Testis (tissue), 3 donors: Measurements from ENCODE around the gene ABCB9. TPM values are rescaled to one million over a fixed set of nuclear protein-coding genes. Genes with fewer than 3 reads are reported as not detected.

Experiments
- DNase-seq: peaks from one replicate; pipeline ENCODE4 v3.0.0-alpha.2; 2019
- H3K27ac ChIP-seq, 2 donors: fragments of 200-600 bp; sonication (generic); one replicate each; pipeline ENCODE4 v1.5.1; 2019
- H3K27me3 ChIP-seq: fragments of 200-600 bp; sonication (generic); one replicate; pipeline ENCODE4 v1.5.1; 2019
- H3K36me3 ChIP-seq: fragments of 200-600 bp; sonication (generic); one replicate; pipeline ENCODE4 v1.5.1; 2017; ENCODE audit warnings: low read depth; ENCODE audit errors: missing control alignments
- H3K4me1 ChIP-seq: fragments of 200-600 bp; sonication (generic); one replicate; pipeline ENCODE4 v1.5.1; 2019
- H3K4me3 ChIP-seq, 2 donors: fragments of 200-600 bp; sonication (generic); one replicate each; pipeline ENCODE4 v1.5.1; 2017 to 2019
- H3K9me3 ChIP-seq: fragments of 200-600 bp; sonication (generic); one replicate; pipeline ENCODE4 v1.5.1; 2017
- CTCF ChIP-seq, 3 experiments: fragments of 450-650 bp in 2 of 3; fragments of 200-600 bp in 1 of 3; sonication (generic) in 1 of 3; IDR thresholded peaks; one replicate each; pipeline ENCODE4 v1.5.1; 2016 to 2019; ENCODE audit warnings: antibody characterized with exemption in 3 of 3, mild to moderate bottlenecking in 2 of 3, moderate library complexity in 1 of 3
- POLR2A ChIP-seq: fragments of 450-650 bp; IDR thresholded peaks from one replicate; pipeline ENCODE4 v1.6.1; 2017; ENCODE audit warnings: antibody characterized with exemption, mild to moderate bottlenecking, moderate library complexity
- WGBS, 2 donors: methylation state at CpG; one replicate each; pipeline ENCODE4 v1.1.5; 2018; 5-methylcytosine and 5-hydroxymethylcytosine counted together
- intact Hi-C: fragments of 100-400 bp; cut with DNase I; formaldehyde crosslinking; loops from one replicate; pipeline ENCODE4 v1.15.1; 2023; ENCODE audit warnings: low total_unique reads
- polyA plus RNA-seq: library from polyadenylated mRNA; stranded (reverse); fragments of 350-450 nt; fragmentation: Illumina TruSeq; extraction: RNeasy Lipid Tissue Mini Kit (QIAGEN cat#74804); gene quantifications from one replicate; pipeline ENCODE4 v1.2.3, GENCODE V29; 2014; ENCODE audit warnings: low read depth, low replicate concordance; ENCODE audit not compliant: insufficient read depth
- total RNA-seq, 2 donors: library from RNA; depleted of rRNA; stranded (reverse); fragments of >200 nt; gene quantifications; one replicate each; pipeline ENCODE4 v1.2.3, GENCODE V29; 2016

ABCB9 gene
- total and polyA plus RNA-seq, 3 donors from 2014 or later, result 41.6 to 82.8 (median 75.3) TPM

GRCh38 chr12:122974274-122974891 is 8.1 kb upstream of the ABCB9 start:
- DNase-seq, result peak; percentile 100
- intact Hi-C loops, result no loop called here
- Histone ChIP-seq H3K4me3 (peak overlapping the region; percentile 83 to 99), H3K9me3 (no peaks in the 10 kb centered on the region), H3K4me1 (peaks cover 24% of the 10 kb centered on the region), H3K27ac (peak overlapping the region; percentile 96 to 97), H3K36me3 (no peaks in the 10 kb centered on the region), H3K27me3 (no peaks in the 10 kb centered on the region)
- TF ChIP-seq CTCF (IDR thresholded peaks at IDR 0.05) (peak in 1 of 3 experiments; percentile 11), POLR2A (no peak)
- 0% methylated on average over 15 to 31 of the region's 32 CpGs for WGBS, 2 donors

- no peaks in the 10 kb centered on the region for H3K27me3 ChIP-seq
- intact Hi-C loops, result no loop called here
- H3K9me3 ChIP-seq, result no peaks in the 10 kb centered on the region
- no peak overlapping the region for H3K27ac ChIP-seq
- 52 to 53% methylated on average over 4 of the region's 4 CpGs for WGBS, 2 donors
- TF ChIP-seq POLR2A, result no peak
- TF ChIP-seq CTCF (IDR thresholded peaks at IDR 0.05), result no peak
- H3K4me1 ChIP-seq, result peaks cover 16% of the 10 kb centered on the region
- no peak overlapping the region for H3K4me3 ChIP-seq
- DNase-seq, result no peak
- no peaks in the 10 kb centered on the region for H3K36me3 ChIP-seq
Observed at GRCh38 chr12:122969676-122970075, 3.4 kb upstream of the ABCB9 start.

- intact Hi-C loops, result no loop called here
- DNase-seq, result no peak
- WGBS, 2 donors, result 75 to 97% methylated on average over 2 of the region's 2 CpGs
Observed at GRCh38 chr12:122968104-122968503, 1.8 kb upstream of the ABCB9 start.

GRCh38 chr12:122966743-122967550 is 684 bp upstream of the ABCB9 start:
- Histone ChIP-seq H3K27me3 (no peaks in the 10 kb centered on the region), H3K9me3 (no peaks in the 10 kb centered on the region), H3K4me1 (peaks cover 33% of the 10 kb centered on the region), H3K36me3 (no peaks in the 10 kb centered on the region), H3K27ac (no peak overlapping the region), H3K4me3 (no peak overlapping the region)
- no peak for DNase-seq
- intact Hi-C loops, result no loop called here
- TF ChIP-seq POLR2A, result no peak
- 49 to 52% methylated on average over 15 of the region's 15 CpGs for WGBS, 2 donors

More at GRCh38 chr12:122968104-122968503, 1.8 kb upstream of the ABCB9 start:
- Histone ChIP-seq H3K36me3 (no peaks in the 10 kb centered on the region), H3K27me3 (no peaks in the 10 kb centered on the region), H3K9me3 (no peaks in the 10 kb centered on the region), H3K27ac (no peak overlapping the region), H3K4me3 (no peak overlapping the region), H3K4me1 (peaks cover 23% of the 10 kb centered on the region)
- TF ChIP-seq CTCF (IDR thresholded peaks at IDR 0.05) (no peak), POLR2A (no peak)

DNA sequence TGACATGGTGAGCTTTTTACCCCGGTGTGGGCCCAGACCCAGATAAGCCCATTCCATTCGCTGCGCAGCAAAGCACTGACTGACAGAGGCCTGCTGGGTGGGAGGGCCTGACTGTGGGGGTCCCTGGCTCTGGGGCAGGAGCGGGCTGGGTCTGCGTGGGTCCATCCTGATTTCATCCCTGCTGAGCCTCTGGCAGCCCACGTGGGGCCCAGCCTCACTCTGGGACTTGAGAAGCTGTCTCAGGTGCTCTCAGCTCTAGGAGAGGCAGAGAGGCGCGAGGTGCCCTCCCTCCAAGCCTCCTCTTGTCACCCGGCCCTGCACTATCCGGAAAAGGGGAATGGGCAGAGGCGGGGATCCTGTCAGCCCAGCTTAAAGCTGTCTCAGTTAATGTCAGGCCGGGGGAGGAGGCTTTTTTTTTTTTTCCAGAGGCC is 927 bp downstream of the ABCB9 start:
- intact Hi-C loops, result no loop called here
- TF ChIP-seq POLR2A (no peak), CTCF (IDR thresholded peaks at IDR 0.05) (no peak)
- Histone ChIP-seq H3K4me3 (peak overlapping the region; percentile 57 to 67), H3K36me3 (no peaks in the 10 kb centered on the region), H3K27me3 (no peaks in the 10 kb centered on the region), H3K4me1 (peaks cover 39% of the 10 kb centered on the region), H3K9me3 (no peaks in the 10 kb centered on the region), H3K27ac (peak overlapping the region in 1 of 2 donors; percentile 8)
- 14 to 18% methylated on average over 10 to 12 of the region's 12 CpGs for WGBS, 2 donors
- no peak for DNase-seq
